WTC11 (cell line): Measurements from ENCODE around the gene CD79A. TPM values are rescaled to one million over a fixed set of nuclear protein-coding genes. Genes with fewer than 3 reads are reported as not detected.
A peak's percentile ranks its signal among the peaks of the same experiment; 100 is the strongest.

ENCODE experiments used
- ATAC-seq: fragments of 200-7000 bp; cut with Tn5 transposase; 2 replicates; pipeline ENCODE4 v1.10.0; 2021; ENCODE audit warnings: mild to moderate bottlenecking, moderate library complexity
- CTCF ChIA-PET: fragments of 300-600 bp; sonication (Branson Sonifier 250); formaldehyde crosslinking; loops from one replicate; lab custom pipeline; 2021; ENCODE audit warnings: antibody characterized with exemption; lab: Charles Lee
- POLR2A ChIA-PET: fragments of 350-600 bp; sonication (Branson Sonifier 250); formaldehyde crosslinking; loops from one replicate; lab custom pipeline; 2021; ENCODE audit warnings: antibody characterized with exemption; lab: Charles Lee
- DNase-seq: peaks from one replicate; pipeline ENCODE4 v3.0.0; 2021; ENCODE audit warnings: low spot score
- H3K27ac Mint-ChIP-seq: 2 replicates; pipeline ENCODE4 v1.8.0; 2021; ENCODE audit warnings: mixed read lengths
- H3K27me3 Mint-ChIP-seq: 2 replicates; pipeline ENCODE4 v1.8.0; 2021; ENCODE audit warnings: low read depth, mild to moderate bottlenecking, moderate library complexity, mixed read lengths
- H3K36me3 Mint-ChIP-seq: 2 replicates; pipeline ENCODE4 v1.8.0; 2021; ENCODE audit warnings: mixed read lengths
- H3K4me1 Mint-ChIP-seq: 2 replicates; pipeline ENCODE4 v1.8.0; 2022; ENCODE audit warnings: mixed read lengths
- H3K4me3 Mint-ChIP-seq: 2 replicates; pipeline ENCODE4 v1.8.0; 2021; ENCODE audit warnings: mild to moderate bottlenecking, moderate library complexity, mixed read lengths
- H3K9me3 Mint-ChIP-seq: 2 replicates; pipeline ENCODE4 v1.8.0; 2021; ENCODE audit warnings: mixed read lengths
- ATF6 ChIP-seq: sonication (generic); formaldehyde crosslinking; IDR thresholded peaks from 2 replicates; pipeline ENCODE4 v1.8.1; 2023; ENCODE audit warnings: mild to moderate bottlenecking, missing genetic modification reagents
- CREB1 ChIP-seq: sonication (generic); formaldehyde crosslinking; IDR thresholded peaks from 2 replicates; pipeline ENCODE4 v1.8.0; 2023; ENCODE audit warnings: mild to moderate bottlenecking, missing genetic modification reagents
- FOXK1 ChIP-seq: sonication (generic); formaldehyde crosslinking; IDR thresholded peaks from 2 replicates; pipeline ENCODE4 v1.8.0; 2022; ENCODE audit warnings: mild to moderate bottlenecking, moderate library complexity, missing genetic modification reagents
- GABPB1 ChIP-seq: sonication (generic); formaldehyde crosslinking; IDR thresholded peaks from 2 replicates; pipeline ENCODE4 v1.8.1; 2023; ENCODE audit warnings: mild to moderate bottlenecking, missing genetic modification reagents
- JUN ChIP-seq: sonication (generic); formaldehyde crosslinking; IDR thresholded peaks from 2 replicates; pipeline ENCODE4 v1.8.0; 2023; ENCODE audit warnings: mild to moderate bottlenecking, missing genetic modification reagents
- KAT7 ChIP-seq: sonication (generic); formaldehyde crosslinking; IDR thresholded peaks from 2 replicates; pipeline ENCODE4 v1.8.1; 2023; ENCODE audit warnings: missing genetic modification reagents, mild to moderate bottlenecking, borderline replicate concordance
- NR1H2 ChIP-seq: sonication (generic); formaldehyde crosslinking; IDR thresholded peaks from 2 replicates; pipeline ENCODE4 v1.9.0; 2021; ENCODE audit warnings: mild to moderate bottlenecking, moderate library complexity, missing genetic modification reagents
- NR3C1 ChIP-seq: sonication (generic); formaldehyde crosslinking; conservative IDR thresholded peaks from 2 replicates; pipeline ENCODE4 v1.8.1; 2023; ENCODE audit warnings: low read depth, mild to moderate bottlenecking, missing genetic modification reagents
- PREB ChIP-seq: sonication (generic); formaldehyde crosslinking; IDR thresholded peaks from 2 replicates; pipeline ENCODE4 v1.8.1; 2022; ENCODE audit warnings: mild to moderate bottlenecking, missing genetic modification reagents, moderate library complexity, borderline replicate concordance
- ZBTB21 ChIP-seq: sonication (generic); formaldehyde crosslinking; IDR thresholded peaks from 2 replicates; pipeline ENCODE4 v1.8.1; 2023; ENCODE audit warnings: mild to moderate bottlenecking, missing genetic modification reagents, borderline replicate concordance
- ZNF281 ChIP-seq: sonication (generic); formaldehyde crosslinking; IDR thresholded peaks from 2 replicates; pipeline ENCODE4 v1.8.0; 2023; ENCODE audit warnings: mild to moderate bottlenecking, missing genetic modification reagents
- ZNF317 ChIP-seq: sonication (generic); formaldehyde crosslinking; IDR thresholded peaks from 2 replicates; pipeline ENCODE4 v1.8.1; 2023; ENCODE audit warnings: low read depth, mild to moderate bottlenecking, moderate library complexity, missing genetic modification reagents, borderline replicate concordance
- ZNF423 ChIP-seq: fragments of 250-450 bp; sonication (Bioruptor Pico); IDR thresholded peaks from 2 replicates; pipeline ENCODE4 v2.1.2; 2022; ENCODE audit warnings: mild to moderate bottlenecking, moderate library complexity
- ZNF512 ChIP-seq: sonication (generic); formaldehyde crosslinking; IDR thresholded peaks from 2 replicates; pipeline ENCODE4 v1.8.1; 2022; ENCODE audit warnings: missing genetic modification reagents, borderline replicate concordance
- total RNA-seq: library from RNA; stranded (reverse); gene quantifications from 3 replicates; pipeline ENCODE4 v1.2.3, GENCODE V29; 2021

CD79A gene
- total RNA-seq, 1 experiment from 2014 or later: 0.42 TPM

- no peak for TF ChIP-seq PREB (CRISPR knock-in tag)
- TF ChIP-seq KAT7: no peak
- TF ChIP-seq GABPB1: no peak
Observed at GRCh38 chr19:41928221-41928683, 51.2 kb downstream of the CD79A start, which contains the start of gene ERFL (continued).

GRCh38 chr19:41928754-41929535 is 51.9 kb downstream of the CD79A start:
- Mint-ChIP-seq H3K27me3 (peaks cover 54% of the 10 kb centered on the region), H3K27ac (no peak overlapping the region), H3K9me3 (no peaks in the 10 kb centered on the region), H3K4me3 (peak overlapping the region; percentile 72), H3K36me3 (no peaks in the 10 kb centered on the region), H3K4me1 (peaks cover 31% of the 10 kb centered on the region)
- DNase-seq (no peak), ATAC-seq (peak; percentile 5; the same call in 1 of the 2 replicates)
- ChIA-PET CTCF (interaction anchor here (0.5 to 4.7 kb wide), 18 partner anchors 8 to 108 kb away, joined by 3 to 34 read pairs (median 4); partner anchors contain the start of gene RABAC1), POLR2A (interaction anchor here (1.3 kb wide), 1 partner anchor 56 kb away, joined by 6 read pairs; no protein-coding TSS in a partner anchor)
- TF ChIP-seq JUN (CRISPR knock-in tag) (no peak), ZNF423 (CRISPR knock-in tag) (no peak), NR1H2 (CRISPR knock-in tag) (no peak), ZNF281 (CRISPR knock-in tag) (no peak), NR3C1 (CRISPR knock-in tag) (no peak), ZBTB21 (CRISPR knock-in tag) (no peak), ATF6 (no peak), CREB1 (CRISPR knock-in tag) (no peak), ZNF512 (CRISPR knock-in tag) (no peak), ZNF317 (CRISPR knock-in tag) (no peak), FOXK1 (CRISPR knock-in tag) (no peak)
